NCI-H187 (cell line): ENCODE data around the gene FRMD8.

Experiments used
- DNase-seq, 2 experiments: peaks; one replicate each; lab custom pipeline; 2025; lab: John Stamatoyannopoulos, UW

FRMD8 gene

GRCh38 chr11:65375012-65375411, 11.4 kb upstream of the FRMD8 start:
- DNase-seq: no peak

GRCh38 chr11:65376138-65376713, 10.2 kb upstream of the FRMD8 start:
- no peak for DNase-seq

- no peak for DNase-seq
Observed at GRCh38 chr11:65377036-65377435, 9.4 kb upstream of the FRMD8 start.

- DNase-seq: no peak
Observed at GRCh38 chr11:65377777-65378176, 8.7 kb upstream of the FRMD8 start.

- DNase-seq: no peak
Observed at GRCh38 chr11:65378208-65378927, 8.1 kb upstream of the FRMD8 start.

- DNase-seq: no peak
Observed at GRCh38 chr11:65378928-65379638, 7.4 kb upstream of the FRMD8 start.

- no peak for DNase-seq
Observed at GRCh38 chr11:65379698-65380459, 6.6 kb upstream of the FRMD8 start.

GRCh38 chr11:65380460-65381119, 5.8 kb upstream of the FRMD8 start:
- no peak for DNase-seq

GRCh38 chr11:65381716-65382032, 4.8 kb upstream of the FRMD8 start:
- no peak for DNase-seq

GRCh38 chr11:65382033-65382803, 4.2 kb upstream of the FRMD8 start, which contains the start of gene SLC25A45:
Gene SLC25A45 (minus strand): TSS chr11:65382646. CDS start chr11:65381951, 695 bp downstream.
- peak; percentile 71 to 73 for DNase-seq

- no peak for DNase-seq
Observed at GRCh38 chr11:65382804-65383368, 3.6 kb upstream of the FRMD8 start.

- no peak for DNase-seq
Observed at GRCh38 chr11:65383778-65384177, 2.7 kb upstream of the FRMD8 start.

GRCh38 chr11:65384301-65384889, 2.0 kb upstream of the FRMD8 start:
- no peak for DNase-seq

GRCh38 chr11:65388731-65389130, 2.3 kb downstream of the FRMD8 start:
- DNase-seq: no peak

GRCh38 chr11:65389294-65389980, 3.0 kb downstream of the FRMD8 start:
- no peak for DNase-seq

GRCh38 chr11:65390099-65390941, 3.9 kb downstream of the FRMD8 start:
- DNase-seq: no peak

- DNase-seq: no peak
Observed at GRCh38 chr11:65390996-65391395, 4.6 kb downstream of the FRMD8 start.

GRCh38 chr11:65392186-65392829, 5.9 kb downstream of the FRMD8 start:
- DNase-seq: no peak
